ENCODE results near the gene IQCH. TPM values are rescaled to one million over a fixed set of nuclear protein-coding genes. Genes with fewer than 3 reads are reported as not detected.

Gene IQCH
- total RNA-seq, 1 experiment from 2014 or later, result 2.1 TPM

DNA sequence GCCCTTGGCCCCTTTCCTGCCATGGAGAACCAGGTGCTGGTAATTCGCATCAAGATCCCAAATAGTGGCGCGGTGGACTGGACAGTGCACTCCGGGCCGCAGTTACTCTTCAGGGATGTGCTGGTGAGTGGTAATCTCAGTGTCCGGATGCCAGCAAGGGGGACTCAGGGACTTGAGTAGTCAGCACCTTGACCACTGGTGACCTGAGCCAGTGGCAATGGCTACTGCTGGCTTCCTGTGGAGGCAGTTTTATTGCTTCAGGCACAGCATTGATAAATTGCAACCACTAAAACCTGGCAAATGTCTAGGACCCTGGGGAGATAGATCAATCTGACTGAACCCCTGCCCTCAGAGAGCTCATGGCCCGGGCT lies 288.7 kb downstream of the IQCH start:
- peak overlapping the region; percentile 99 for H3K4me2 ChIP-seq (ENCODE audit: low read length)
- peaks cover 14% of the 10 kb centered on the region; the same call in 1 of the 2 replicates for H3K79me2 ChIP-seq (ENCODE audit: low read length)
- ATAC-seq, result peak; percentile 54
- H3K9me2 ChIP-seq (replicated peaks; ENCODE audit: low read length), result no peaks in the 10 kb centered on the region
- no peak overlapping the region for H3K27ac ChIP-seq (ENCODE audit: low read length)
- H4K20me1 ChIP-seq (ENCODE audit: low read length), result no peaks in the 10 kb centered on the region
- H3K9me3 ChIP-seq (ENCODE audit: low read length), result no peaks in the 10 kb centered on the region
- no peaks in the 10 kb centered on the region for H3F3A ChIP-seq (ENCODE audit: low read length, unreplicated experiment)
- H3K9ac ChIP-seq (ENCODE audit: low read length), result peak overlapping the region; percentile 83
- intact Hi-C loops (cut with micrococcal nuclease), result no loop called here
- H3K36me3 ChIP-seq (ENCODE audit: low read depth, low read length), result no peaks in the 10 kb centered on the region
- ChIA-PET POLR2A (ENCODE audit: unreplicated experiment) (no interaction called here), CTCF (no interaction called here)
- no peaks in the 10 kb centered on the region for H3K27me3 ChIP-seq (ENCODE audit: low read length)
- H2AFZ ChIP-seq (ENCODE audit: low read length), result peak overlapping the region; percentile 96
- peak; percentile 11 for DNase-seq
- peaks cover 16% of the 10 kb centered on the region for H3K4me1 ChIP-seq (ENCODE audit: insufficient read depth, low read length)
- TF ChIP-seq EZH2phosphoT487 (IDR thresholded peaks at IDR 0.05; ENCODE audit: borderline replicate concordance, low read length), result no peak
- TF ChIP-seq EZH2 (IDR thresholded peaks at IDR 0.05; ENCODE audit: low read length, unreplicated experiment), result no peak
- TF ChIP-seq, protein P1, sequence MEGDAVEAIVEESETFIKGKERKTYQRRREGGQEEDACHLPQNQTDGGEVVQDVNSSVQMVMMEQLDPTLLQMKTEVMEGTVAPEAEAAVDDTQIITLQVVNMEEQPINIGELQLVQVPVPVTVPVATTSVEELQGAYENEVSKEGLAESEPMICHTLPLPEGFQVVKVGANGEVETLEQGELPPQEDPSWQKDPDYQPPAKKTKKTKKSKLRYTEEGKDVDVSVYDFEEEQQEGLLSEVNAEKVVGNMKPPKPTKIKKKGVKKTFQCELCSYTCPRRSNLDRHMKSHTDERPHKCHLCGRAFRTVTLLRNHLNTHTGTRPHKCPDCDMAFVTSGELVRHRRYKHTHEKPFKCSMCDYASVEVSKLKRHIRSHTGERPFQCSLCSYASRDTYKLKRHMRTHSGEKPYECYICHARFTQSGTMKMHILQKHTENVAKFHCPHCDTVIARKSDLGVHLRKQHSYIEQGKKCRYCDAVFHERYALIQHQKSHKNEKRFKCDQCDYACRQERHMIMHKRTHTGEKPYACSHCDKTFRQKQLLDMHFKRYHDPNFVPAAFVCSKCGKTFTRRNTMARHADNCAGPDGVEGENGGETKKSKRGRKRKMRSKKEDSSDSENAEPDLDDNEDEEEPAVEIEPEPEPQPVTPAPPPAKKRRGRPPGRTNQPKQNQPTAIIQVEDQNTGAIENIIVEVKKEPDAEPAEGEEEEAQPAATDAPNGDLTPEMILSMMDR (conservative IDR thresholded peaks at IDR 0.05; ENCODE audit: low read depth, low read length), result no peak
- peak overlapping the region; percentile 95 for H3K4me3 ChIP-seq (ENCODE audit: low read length)
- BruUV-seq (replicated peaks), result TSS peak; percentile 29

DNA sequence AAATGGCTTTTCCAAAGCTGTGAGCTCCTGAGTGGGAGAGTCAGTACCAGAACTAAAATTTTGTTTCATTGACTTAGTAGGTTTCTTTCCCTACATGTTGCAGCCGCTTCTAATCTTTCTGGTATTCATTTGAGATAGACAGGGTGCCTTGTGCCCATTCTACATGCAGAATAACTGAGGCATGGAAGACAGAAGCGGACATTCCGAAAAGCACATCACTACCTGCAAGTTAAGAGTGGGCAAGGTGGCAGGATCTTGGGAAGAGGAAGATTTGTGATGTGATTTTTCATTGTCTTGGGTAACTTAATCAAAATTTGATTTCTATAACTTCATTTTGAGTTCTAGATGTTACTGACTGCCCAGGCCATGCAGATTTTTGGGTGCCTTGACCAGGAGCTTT lies 289.9 kb downstream of the IQCH start:
- Histone ChIP-seq H3K9ac (ENCODE audit: low read length) (no peak overlapping the region), H3K4me3 (ENCODE audit: low read length) (no peak overlapping the region), H3K27me3 (ENCODE audit: low read length) (no peaks in the 10 kb centered on the region), H3K4me2 (ENCODE audit: low read length) (no peak overlapping the region), H3K27ac (ENCODE audit: low read length) (no peak overlapping the region), H3K36me3 (ENCODE audit: low read depth, low read length) (no peaks in the 10 kb centered on the region), H3K9me3 (ENCODE audit: low read length) (no peaks in the 10 kb centered on the region), H3K9me2 (replicated peaks; ENCODE audit: low read length) (no peaks in the 10 kb centered on the region), H3F3A (ENCODE audit: low read length, unreplicated experiment) (no peaks in the 10 kb centered on the region), H3K79me2 (ENCODE audit: low read length) (peaks cover 14% of the 10 kb centered on the region; the same call in 1 of the 2 replicates), H4K20me1 (ENCODE audit: low read length) (no peaks in the 10 kb centered on the region), H2AFZ (ENCODE audit: low read length) (no peak overlapping the region), H3K4me1 (ENCODE audit: insufficient read depth, low read length) (peaks cover 16% of the 10 kb centered on the region)
- ChIA-PET CTCF (no interaction called here), POLR2A (ENCODE audit: unreplicated experiment) (no interaction called here)
- no TSS peak for BruUV-seq (replicated peaks)
- DNase-seq (no peak), ATAC-seq (no peak)
- TF ChIP-seq, protein P1 (conservative IDR thresholded peaks at IDR 0.05; ENCODE audit: low read depth, low read length), result no peak
- TF ChIP-seq EZH2 (IDR thresholded peaks at IDR 0.05; ENCODE audit: low read length, unreplicated experiment) (no peak), EZH2phosphoT487 (IDR thresholded peaks at IDR 0.05; ENCODE audit: borderline replicate concordance, low read length) (no peak)
- intact Hi-C loops (cut with micrococcal nuclease), result no loop called here

DNA sequence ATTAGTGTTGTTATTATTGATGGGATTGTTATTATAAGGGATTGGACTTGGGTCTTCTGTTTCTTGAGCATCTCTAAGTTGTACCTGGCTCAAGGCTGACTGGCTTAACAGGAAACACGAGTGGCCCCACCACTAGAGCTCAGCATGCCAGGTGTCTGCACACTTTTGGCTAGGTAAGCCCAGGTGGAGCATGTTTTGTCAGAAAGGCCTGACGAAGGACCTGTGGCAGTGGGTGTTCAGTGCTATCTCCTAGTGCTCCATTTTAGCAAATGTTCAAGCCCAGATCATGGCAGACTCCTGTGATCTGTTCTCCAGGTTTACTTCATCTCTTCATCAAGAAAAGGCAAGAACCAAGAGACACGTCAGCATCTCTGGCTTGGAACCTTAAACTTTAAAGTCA lies 291.3 kb downstream of the IQCH start:
- H3K4me1 ChIP-seq (ENCODE audit: insufficient read depth, low read length), result peaks cover 13% of the 10 kb centered on the region
- ChIA-PET CTCF (no interaction called here), POLR2A (ENCODE audit: unreplicated experiment) (no interaction called here)
- H3K36me3 ChIP-seq (ENCODE audit: low read depth, low read length), result no peaks in the 10 kb centered on the region
- H3K9ac ChIP-seq (ENCODE audit: low read length), result no peak overlapping the region
- TF ChIP-seq, protein P1 (conservative IDR thresholded peaks at IDR 0.05; ENCODE audit: low read depth, low read length), result no peak
- TF ChIP-seq EZH2 (IDR thresholded peaks at IDR 0.05; ENCODE audit: low read length, unreplicated experiment), result no peak
- no peak for TF ChIP-seq EZH2phosphoT487 (IDR thresholded peaks at IDR 0.05; ENCODE audit: borderline replicate concordance, low read length)
- BruUV-seq (replicated peaks), result no TSS peak
- no peaks in the 10 kb centered on the region for H4K20me1 ChIP-seq (ENCODE audit: low read length)
- H3K9me2 ChIP-seq (replicated peaks; ENCODE audit: low read length), result no peaks in the 10 kb centered on the region
- no peaks in the 10 kb centered on the region for H3K27me3 ChIP-seq (ENCODE audit: low read length)
- no peak for ATAC-seq
- no peak overlapping the region for H3K4me2 ChIP-seq (ENCODE audit: low read length)
- DNase-seq, result no peak
- H3K79me2 ChIP-seq (ENCODE audit: low read length), result peaks cover 14% of the 10 kb centered on the region; the same call in 1 of the 2 replicates
- H3K27ac ChIP-seq (ENCODE audit: low read length), result no peak overlapping the region
- no peak overlapping the region for H3K4me3 ChIP-seq (ENCODE audit: low read length)
- no peaks in the 10 kb centered on the region for H3F3A ChIP-seq (ENCODE audit: low read length, unreplicated experiment)
- intact Hi-C loops (cut with micrococcal nuclease), result no loop called here
- no peak overlapping the region for H2AFZ ChIP-seq (ENCODE audit: low read length)
- H3K9me3 ChIP-seq (ENCODE audit: low read length), result no peaks in the 10 kb centered on the region

Data from PC-3 (cell line).